Measurements from ENCODE around the gene RPP25.

RPP25 gene

DNA sequence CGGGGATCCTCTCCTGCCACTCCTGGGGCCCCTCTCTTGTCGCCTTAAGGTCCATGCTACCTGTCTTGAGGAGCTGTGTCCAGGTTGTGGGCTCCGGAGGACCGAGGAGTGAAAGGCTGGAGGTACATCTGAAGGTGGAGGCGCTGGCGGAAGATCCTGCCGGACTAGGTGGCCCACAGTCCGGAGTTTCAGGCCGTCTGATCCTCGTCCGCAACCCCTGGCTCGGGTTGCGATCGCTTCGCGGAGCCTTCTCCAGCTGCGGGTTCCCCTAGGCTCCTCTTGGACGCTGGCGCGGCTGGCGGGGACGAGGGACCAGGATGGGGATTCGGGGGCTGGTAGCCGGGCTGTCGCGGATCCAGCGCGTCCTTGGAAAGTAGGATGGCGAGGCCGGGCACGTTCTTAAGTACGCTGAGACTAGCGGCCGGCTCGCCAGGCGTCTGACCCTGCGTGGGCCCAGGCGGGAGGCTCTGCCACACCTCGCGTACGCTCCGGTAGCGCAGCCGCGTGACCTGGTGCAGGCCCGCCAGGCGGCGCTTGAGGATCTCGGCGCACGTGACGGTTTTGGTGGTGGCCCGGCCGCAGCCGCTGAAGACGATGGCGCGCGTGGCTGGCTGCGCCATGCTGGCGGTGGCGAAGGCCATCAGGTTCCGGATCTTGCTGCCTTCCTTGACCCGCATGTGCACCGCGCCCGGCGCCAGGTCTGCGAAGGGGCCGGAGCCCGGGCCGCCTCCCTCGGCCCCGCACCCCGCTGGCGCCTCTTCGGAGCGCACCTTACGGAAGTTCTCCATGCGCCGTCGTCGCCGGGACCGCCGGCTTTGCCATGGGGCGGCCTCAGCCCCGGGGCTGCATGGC, 550 bp downstream of the RPP25 start:
- TF ChIP-seq CTBP1 (IDR thresholded peaks at IDR 0.05; ENCODE audit: borderline replicate concordance) (no peak), L3MBTL2 (conservative IDR thresholded peaks at IDR 0.05) (peak; percentile 88)

DNA sequence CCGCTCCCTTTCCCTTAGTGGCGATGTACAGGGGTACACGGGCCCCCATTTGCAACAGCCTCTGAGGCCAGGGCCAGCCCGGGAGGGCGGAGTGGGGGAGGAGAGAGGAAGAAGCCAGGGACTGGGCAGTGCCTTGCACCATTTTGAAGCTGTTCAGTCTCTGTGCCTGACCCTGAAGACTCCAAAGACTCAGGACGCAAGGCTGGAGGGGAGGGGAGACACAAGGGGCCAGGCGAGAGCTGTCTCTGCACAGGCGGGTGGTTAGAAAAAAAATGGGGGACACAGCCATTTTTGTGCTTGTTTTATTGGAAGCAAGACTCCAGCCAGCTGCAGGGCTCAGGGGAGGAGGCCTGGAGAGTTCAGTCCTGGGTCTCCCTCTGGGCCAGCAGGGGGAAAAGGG, 1.6 kb downstream of the RPP25 start:
- ChIA-PET CTCF (interaction anchor here (0.6 to 2.2 kb wide), 5 partner anchors 53 to 249 kb away, joined by 3 to 10 read pairs (median 6); no protein-coding TSS in a partner anchor), POLR2A (interaction anchor here (1.1 to 6.0 kb wide), 9 partner anchors 17 to 173 kb away, joined by 4 to 48 read pairs (median 6); partner anchors contain the start of genes COX5A, CSK, FAM219B and MPI)
- TF ChIP-seq, protein P1, sequence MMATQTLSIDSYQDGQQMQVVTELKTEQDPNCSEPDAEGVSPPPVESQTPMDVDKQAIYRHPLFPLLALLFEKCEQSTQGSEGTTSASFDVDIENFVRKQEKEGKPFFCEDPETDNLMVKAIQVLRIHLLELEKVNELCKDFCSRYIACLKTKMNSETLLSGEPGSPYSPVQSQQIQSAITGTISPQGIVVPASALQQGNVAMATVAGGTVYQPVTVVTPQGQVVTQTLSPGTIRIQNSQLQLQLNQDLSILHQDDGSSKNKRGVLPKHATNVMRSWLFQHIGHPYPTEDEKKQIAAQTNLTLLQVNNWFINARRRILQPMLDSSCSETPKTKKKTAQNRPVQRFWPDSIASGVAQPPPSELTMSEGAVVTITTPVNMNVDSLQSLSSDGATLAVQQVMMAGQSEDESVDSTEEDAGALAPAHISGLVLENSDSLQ (IDR thresholded peaks at IDR 0.05), result no peak
- TF ChIP-seq FOXK2 (IDR thresholded peaks at IDR 0.05) (no peak), LEF1 (IDR thresholded peaks at IDR 0.05; ENCODE audit: borderline replicate concordance) (no peak), SP1 (IDR thresholded peaks at IDR 0.05) (no peak), BHLHE40 (IDR thresholded peaks at IDR 0.05; ENCODE audit: borderline replicate concordance) (no peak), ZNF384 (IDR thresholded peaks at IDR 0.05) (no peak), TARDBP (IDR thresholded peaks at IDR 0.05) (no peak), ARNT (IDR thresholded peaks at IDR 0.05) (no peak), HDGF (IDR thresholded peaks at IDR 0.05; ENCODE audit: borderline replicate concordance) (no peak), FOXM1 (IDR thresholded peaks at IDR 0.05; ENCODE audit: borderline replicate concordance) (no peak), SUZ12 (IDR thresholded peaks at IDR 0.05) (no peak), NFRKB (IDR thresholded peaks at IDR 0.05) (no peak)
- DNase-seq (ENCODE audit: extremely low spot score), result no peak

More for the DNA sequence above, 550 bp downstream of the RPP25 start:
- ChIA-PET POLR2A (interaction anchor here (0.7 to 6.0 kb wide), 29 partner anchors 9 to 240 kb away, joined by 3 to 48 read pairs (median 5); partner anchors contain the start of genes COX5A, CSK, FAM219B and MPI), CTCF (interaction anchor here (0.8 to 2.2 kb wide), 4 partner anchors 11 to 187 kb away, joined by 4 to 10 read pairs (median 8); no protein-coding TSS in a partner anchor)
- DNase-seq (ENCODE audit: extremely low spot score), result peak; percentile 42

DNA sequence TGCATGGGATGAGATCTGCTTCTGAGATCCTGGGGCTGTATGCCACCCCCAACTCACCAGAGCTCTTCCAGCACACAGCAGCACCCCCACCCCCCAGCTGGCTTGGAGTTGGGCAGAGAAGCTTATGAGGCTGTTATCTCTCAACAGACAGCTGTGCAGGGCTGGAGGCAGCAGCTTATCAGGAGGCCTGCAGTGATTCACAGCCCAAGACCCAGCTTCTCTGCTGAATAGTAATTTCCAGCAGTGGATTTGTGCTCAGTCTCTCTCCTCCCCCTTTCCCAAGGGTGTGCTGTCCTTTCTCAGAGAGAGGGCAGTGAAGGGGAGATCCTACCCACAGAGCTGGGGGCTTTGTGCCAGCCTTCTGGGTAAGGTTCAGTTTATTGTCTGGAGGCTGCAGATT, 2.1 kb downstream of the RPP25 start:
- POLR2A ChIA-PET, result interaction anchor here (1.0 to 6.0 kb wide), 11 partner anchors 16 to 194 kb away, joined by 4 to 48 read pairs (median 5); partner anchors contain the start of genes COX5A, CSK, FAM219B and MPI
- TF ChIP-seq TARDBP (IDR thresholded peaks at IDR 0.05) (no peak), FOXK2 (IDR thresholded peaks at IDR 0.05) (no peak), HDGF (IDR thresholded peaks at IDR 0.05; ENCODE audit: borderline replicate concordance) (no peak), LEF1 (IDR thresholded peaks at IDR 0.05; ENCODE audit: borderline replicate concordance) (no peak), FOXA1 (IDR thresholded peaks at IDR 0.05) (no peak), SUZ12 (IDR thresholded peaks at IDR 0.05) (no peak), NFRKB (IDR thresholded peaks at IDR 0.05) (no peak), SP1 (IDR thresholded peaks at IDR 0.05) (no peak), ELF4 (IDR thresholded peaks at IDR 0.05) (no peak), BHLHE40 (IDR thresholded peaks at IDR 0.05; ENCODE audit: borderline replicate concordance) (no peak), ZNF384 (IDR thresholded peaks at IDR 0.05) (no peak), CTBP1 (IDR thresholded peaks at IDR 0.05; ENCODE audit: borderline replicate concordance) (no peak), L3MBTL2 (conservative IDR thresholded peaks at IDR 0.05) (no peak), ARNT (IDR thresholded peaks at IDR 0.05) (no peak), FOXM1 (IDR thresholded peaks at IDR 0.05; ENCODE audit: borderline replicate concordance) (no peak)
- TF ChIP-seq, protein P1 (IDR thresholded peaks at IDR 0.05), result no peak
- DNase-seq (ENCODE audit: extremely low spot score), result no peak
- CTCF ChIA-PET, result interaction anchor here (0.5 to 2.2 kb wide), 8 partner anchors 53 to 319 kb away, joined by 3 to 10 read pairs (median 3); no protein-coding TSS in a partner anchor

DNA sequence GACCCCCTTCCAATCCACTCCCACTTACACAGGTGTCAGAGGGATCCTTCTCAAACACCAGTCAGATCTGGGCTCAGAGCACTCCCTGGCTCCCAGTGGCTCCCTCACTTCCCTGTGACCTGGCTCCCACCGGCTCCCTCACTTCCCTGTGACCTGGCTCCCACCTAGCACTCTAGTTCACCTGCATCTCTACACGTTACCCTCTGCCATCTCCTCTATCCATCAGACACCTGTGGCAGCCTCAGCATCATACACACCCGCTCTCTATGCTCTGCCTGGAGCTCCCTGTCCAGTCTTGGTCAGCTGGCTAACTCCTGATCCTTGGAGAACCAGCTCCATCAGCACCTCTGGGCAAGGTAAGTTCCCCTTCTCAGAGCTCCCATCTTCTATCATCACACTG, 5.6 kb downstream of the RPP25 start:
- ChIA-PET CTCF (interaction anchor here (0.6 to 2.6 kb wide), 19 partner anchors 10 to 357 kb away, joined by 3 to 24 read pairs (median 4); partner anchors contain the start of genes CSK, FAM219B, SCAMP5 and ULK3), POLR2A (interaction anchor here (0.5 to 3.2 kb wide), 10 partner anchors 8 to 180 kb away, joined by 3 to 15 read pairs (median 4); partner anchors contain the start of genes COX5A, FAM219B and MPI)
- DNase-seq (ENCODE audit: extremely low spot score), result no peak
- TF ChIP-seq LEF1 (IDR thresholded peaks at IDR 0.05; ENCODE audit: borderline replicate concordance) (no peak), L3MBTL2 (conservative IDR thresholded peaks at IDR 0.05) (no peak), FOXK2 (IDR thresholded peaks at IDR 0.05) (no peak), ZNF384 (IDR thresholded peaks at IDR 0.05) (no peak), HDGF (IDR thresholded peaks at IDR 0.05; ENCODE audit: borderline replicate concordance) (no peak), FOXM1 (IDR thresholded peaks at IDR 0.05; ENCODE audit: borderline replicate concordance) (no peak), NFRKB (IDR thresholded peaks at IDR 0.05) (no peak), ELF4 (IDR thresholded peaks at IDR 0.05) (no peak), CTBP1 (IDR thresholded peaks at IDR 0.05; ENCODE audit: borderline replicate concordance) (no peak), TARDBP (IDR thresholded peaks at IDR 0.05) (no peak), BHLHE40 (IDR thresholded peaks at IDR 0.05; ENCODE audit: borderline replicate concordance) (no peak), FOXA1 (IDR thresholded peaks at IDR 0.05) (no peak), SUZ12 (IDR thresholded peaks at IDR 0.05) (no peak), ARNT (IDR thresholded peaks at IDR 0.05) (no peak), SP1 (IDR thresholded peaks at IDR 0.05) (no peak)
- TF ChIP-seq, protein P1 (IDR thresholded peaks at IDR 0.05), result no peak

Measured in HEK293T (cell line).